EH (cell line): Measurements from ENCODE around the gene TMEM18.

Source experiments
- DNase-seq: peaks from one replicate; pipeline ENCODE4 v3.0.0-alpha.2; 2015; ENCODE audit warnings: low read depth

The TMEM18 gene

GRCh38 chr2:651951-652373 lies 25.2 kb downstream of the TMEM18 start:
- no peak for DNase-seq

DNA sequence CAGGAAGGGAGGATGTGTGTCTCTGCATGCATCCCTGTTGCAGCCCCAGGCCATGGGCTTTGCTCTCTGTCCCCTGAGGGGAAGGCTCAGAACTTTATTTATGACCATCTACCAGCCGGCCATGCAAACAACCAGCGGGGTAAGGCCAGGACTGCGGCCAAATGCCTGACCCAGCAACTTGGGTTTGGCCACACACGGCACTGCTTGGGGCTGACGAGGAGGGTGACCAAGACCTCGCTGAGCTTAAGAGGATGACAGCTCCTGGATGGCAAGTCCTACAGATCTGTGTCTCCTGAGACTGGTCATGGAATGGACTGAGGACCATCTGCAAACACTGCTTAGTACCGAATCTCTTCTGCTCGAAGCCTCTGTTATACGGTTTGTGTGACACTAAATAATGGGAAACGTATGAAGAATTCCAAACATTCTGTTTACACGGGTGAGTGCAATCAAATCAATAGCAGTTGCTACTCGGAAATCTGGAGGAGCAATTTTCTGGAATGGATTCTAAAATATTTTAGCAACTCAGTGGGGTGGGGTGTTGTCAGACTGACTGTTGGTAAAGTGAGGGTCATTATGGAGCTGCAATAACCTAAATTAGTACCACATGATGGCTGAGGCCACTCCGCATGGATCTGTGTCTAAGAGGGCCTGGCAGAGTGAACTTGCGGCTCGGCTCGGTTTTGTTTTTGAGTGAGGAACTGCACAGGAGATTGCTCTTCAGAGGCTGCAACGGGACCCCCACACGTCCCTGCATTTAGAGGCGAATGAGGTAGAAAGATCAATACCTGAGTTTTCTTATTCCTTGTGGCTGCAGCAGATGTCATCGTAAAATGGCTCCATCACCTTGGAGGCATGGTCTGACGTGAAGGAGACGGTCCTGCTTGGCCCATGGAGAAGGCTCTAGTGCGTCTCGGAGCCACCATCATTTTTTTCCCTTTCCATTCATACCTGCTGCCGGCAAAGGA lies 26.6 kb downstream of the TMEM18 start:
- peak; percentile 18 for DNase-seq

DNA sequence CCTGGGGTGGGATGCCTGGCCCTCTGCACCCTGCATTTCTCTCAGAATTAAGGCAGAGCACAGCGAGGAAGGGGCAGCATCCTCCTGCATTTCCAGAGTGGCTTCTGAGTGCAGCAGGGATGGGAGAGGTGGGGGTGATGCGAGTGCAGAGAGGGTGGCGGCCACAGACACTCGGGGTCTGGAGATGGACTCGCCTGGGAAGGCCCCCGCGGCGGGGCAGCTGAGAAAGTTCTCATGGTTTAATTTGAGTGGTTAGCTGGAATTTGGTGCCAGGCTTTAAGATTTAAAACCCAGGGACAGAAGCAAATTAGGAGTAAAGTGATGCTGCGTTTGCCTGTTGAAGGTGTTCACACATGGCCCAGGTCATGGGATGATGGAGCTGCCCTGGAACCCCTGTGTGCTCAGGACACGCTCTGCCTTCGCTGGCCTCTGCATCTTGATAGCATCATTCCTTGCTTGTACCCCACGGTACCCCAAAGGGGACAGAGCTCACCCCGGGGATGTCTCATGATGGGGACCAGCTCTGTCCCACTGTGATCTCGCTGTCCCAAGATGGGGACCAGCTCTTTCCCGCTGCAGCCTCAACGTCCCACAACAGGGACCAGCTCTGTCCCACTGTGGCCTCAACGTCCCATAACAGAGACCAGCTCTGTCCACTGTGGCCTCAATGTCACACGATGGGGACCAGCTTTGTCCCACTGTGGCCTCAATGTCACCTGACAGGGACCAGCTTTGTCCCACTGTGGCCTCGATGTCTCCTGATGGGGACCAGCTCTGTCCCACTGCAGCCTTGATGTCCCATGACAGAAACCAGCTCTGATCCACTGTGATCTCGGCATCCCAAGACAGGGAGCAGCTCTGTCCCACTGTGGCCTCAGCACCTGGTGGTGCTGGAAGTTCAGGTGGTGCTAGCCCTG lies 27.5 kb downstream of the TMEM18 start:
- no peak for DNase-seq

DNA sequence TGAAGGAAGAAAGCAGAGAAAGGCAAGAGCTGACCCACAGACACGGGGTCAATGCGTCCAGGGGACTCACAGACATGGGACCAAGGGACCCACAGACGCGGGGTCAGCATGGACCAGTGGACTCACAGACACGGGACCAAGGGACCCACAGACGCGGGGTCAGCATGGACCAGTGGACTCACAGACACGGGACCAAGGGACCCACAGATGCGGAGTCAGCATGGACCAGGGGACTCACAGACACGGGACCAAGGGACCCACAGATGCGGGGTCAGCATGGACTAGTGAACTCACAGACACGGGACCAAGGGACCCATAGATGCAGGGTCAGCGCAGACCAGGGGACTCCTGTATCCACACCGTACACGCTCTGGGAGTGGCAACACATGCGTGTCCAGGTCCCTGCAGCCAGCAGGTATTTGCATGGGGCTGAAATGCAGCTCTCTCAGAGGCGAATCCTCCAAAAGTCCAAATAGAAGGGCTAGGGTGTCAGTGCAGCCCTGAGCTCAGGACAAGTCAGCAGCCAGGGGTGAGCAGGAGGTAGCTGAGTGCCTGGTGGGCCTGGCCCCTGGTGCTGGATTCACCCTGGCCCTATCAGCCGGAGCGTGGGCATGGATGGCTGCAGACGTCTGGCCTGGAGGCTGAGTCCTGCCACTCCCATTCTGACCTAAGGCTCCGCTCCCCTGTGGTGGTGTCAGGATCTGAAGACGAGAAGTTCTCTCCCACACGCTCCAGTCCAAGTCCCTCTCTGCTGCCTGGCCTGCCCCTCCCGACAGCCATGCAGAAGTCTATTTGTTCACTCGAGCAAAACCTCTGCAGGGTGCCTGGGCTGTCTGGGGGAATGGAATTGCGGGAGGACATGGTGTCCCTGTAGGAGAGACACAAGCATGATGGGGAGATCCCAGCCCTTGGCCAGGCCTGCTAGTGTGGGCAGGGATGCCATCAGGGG lies 28.5 kb downstream of the TMEM18 start:
- no peak for DNase-seq

GRCh38 chr2:647691-648231 lies 29.4 kb downstream of the TMEM18 start:
- DNase-seq, result no peak

DNA sequence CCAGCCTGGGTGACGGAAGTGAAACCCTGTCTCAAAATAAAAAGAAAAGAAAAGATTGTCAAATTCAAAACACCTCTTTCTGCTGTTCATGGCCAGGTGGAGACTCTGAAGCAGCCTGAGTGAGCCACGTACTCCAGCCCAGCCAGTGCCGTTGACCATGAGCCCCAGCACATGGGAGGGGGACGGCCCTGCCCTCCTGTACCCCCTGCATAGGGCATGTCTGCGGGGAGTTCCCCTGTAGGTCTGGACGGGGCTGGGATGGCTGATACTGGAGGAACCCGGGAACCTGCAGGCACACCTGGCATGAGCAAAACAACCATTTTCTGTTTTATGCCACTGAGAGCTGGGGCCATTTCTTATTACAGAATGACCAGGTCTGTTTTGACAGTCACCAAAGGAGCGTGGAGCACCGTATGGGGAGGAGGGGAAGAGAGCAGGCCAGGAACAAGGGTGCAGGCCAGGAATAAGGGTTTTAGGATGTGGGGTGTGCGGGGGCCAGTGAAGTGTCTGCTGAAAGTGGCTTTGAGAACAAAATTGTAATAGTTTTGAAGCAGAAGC lies 30.1 kb downstream of the TMEM18 start:
- DNase-seq, result no peak

- no peak for DNase-seq
Measured at GRCh38 chr2:644871-645270, 32.3 kb downstream of the TMEM18 start.

GRCh38 chr2:643761-644160 lies 33.4 kb downstream of the TMEM18 start:
- no peak for DNase-seq

- no peak for DNase-seq
Measured at GRCh38 chr2:643334-643733, 33.9 kb downstream of the TMEM18 start.

GRCh38 chr2:641872-642815 lies 35.1 kb downstream of the TMEM18 start:
- no peak for DNase-seq

- no peak for DNase-seq
Measured at GRCh38 chr2:641164-641871, 35.9 kb downstream of the TMEM18 start.

DNA sequence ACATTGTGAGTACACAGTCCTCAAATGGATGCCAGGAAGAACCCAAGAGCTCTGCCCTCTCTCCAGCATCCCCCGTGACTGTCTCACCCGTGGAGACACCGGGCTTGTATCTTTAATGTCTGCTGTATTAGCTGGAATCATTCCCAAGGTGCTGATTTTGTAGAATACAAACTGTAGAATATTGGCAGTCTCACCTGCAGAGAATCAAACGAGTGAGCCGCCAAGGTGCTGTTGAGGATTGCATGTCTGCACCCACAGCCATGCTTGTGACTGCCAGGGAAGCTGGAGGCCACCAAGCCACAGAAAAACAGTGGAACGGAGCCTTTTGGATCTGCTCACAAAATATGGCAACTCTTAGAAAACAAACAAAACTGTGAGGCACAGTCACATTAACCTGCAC lies 37.5 kb downstream of the TMEM18 start:
- no peak for DNase-seq

DNA sequence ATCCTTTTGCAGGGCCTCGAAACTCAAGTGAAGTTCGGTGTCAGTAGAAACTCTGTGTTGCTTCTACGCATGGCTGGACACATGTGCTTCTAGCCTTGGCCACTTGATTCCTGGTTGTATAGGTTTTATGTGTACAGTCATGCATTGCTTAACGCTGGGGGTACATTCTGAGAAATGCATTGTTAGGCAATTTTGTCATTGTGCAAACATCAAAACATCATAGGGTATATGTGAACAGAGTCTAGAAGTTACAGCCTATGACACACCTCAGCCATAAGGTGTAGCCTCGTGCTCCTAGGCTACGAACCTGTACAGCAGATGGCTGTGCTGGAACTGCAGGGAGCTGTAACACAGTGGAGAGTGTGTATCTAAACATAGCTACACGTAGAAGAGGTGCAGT lies 39.4 kb downstream of the TMEM18 start:
- DNase-seq, result no peak

DNA sequence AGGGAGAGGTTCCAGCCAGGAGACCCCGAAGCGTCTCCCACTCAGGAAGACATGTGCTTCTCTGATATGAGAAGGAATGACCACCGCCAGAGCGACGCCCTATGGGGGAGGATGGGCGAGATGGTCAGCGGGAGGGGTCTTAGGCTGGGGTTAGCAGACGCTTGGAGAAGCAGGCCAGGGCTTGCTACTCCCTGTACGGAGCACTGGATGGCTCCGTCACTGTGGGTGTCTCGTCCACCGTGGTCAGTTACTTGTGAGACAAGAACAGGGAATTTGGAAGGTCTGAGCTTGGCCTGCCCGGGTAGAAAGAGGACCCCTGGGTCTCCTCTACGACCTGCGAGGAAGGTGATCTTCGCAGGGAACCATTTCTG lies 39.8 kb downstream of the TMEM18 start:
- no peak for DNase-seq

DNA sequence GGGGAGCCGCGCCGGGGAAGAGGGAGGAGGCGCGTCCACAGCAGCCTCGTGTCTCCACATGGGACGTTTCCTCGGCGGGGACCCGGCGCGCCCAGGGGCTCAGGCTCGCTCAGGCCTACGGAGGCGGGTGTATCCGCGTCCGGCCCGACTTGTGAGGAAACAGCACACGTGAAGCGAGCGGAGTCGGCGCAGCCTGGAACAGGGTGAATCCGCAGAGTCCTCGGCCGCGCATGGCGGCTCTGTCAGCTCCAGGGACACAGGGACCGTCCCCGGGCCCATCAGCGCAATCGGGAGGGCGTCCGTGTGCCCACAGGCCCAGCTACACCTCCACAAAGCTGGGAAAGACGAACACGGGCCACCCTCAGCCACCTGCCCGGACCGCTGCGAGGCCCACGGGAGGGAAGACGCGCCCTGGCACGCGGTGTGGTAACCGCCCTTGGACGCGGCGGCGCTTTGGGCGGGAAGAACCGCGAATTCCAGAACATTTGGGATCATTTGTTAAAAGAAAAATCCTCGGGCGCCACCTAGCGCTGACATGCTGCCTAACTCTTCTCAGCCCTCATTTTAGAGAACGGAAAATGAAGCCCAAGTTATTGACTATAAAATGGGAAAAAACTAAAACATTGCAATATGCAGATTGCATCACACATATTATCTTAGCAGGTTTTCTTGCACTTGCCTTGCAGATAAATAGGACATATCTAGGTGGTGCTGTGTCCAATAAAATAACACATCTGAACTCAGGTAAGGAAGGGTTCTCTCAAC lies 40.4 kb downstream of the TMEM18 start:
- peak; percentile 55 for DNase-seq

GRCh38 chr2:635687-636621 lies 41.3 kb downstream of the TMEM18 start:
- no peak for DNase-seq

GRCh38 chr2:634636-635388 lies 42.4 kb downstream of the TMEM18 start:
- no peak for DNase-seq
